ENCODE data around the gene SP3.

DNA sequence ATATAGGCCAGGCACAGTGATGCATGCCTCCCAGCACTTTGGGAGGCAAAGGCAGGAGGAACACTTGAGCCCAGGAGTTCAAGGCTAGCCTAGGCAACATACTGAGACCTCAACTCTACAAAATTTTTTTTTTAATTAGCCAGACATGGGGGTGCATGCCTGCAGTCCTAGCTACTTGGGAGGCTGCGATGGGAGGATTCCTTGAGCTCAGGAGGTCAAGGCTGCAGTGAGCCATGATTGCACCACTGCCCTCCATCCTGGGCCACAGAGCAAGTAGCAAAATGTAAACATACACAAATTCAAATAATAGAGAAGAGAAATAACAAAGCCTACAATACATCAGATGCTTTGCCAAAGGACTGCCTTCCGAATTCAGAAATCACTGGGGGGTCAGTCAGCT, 7.0 kb upstream of the SP3 start:
- TF ChIP-seq, protein P1, sequence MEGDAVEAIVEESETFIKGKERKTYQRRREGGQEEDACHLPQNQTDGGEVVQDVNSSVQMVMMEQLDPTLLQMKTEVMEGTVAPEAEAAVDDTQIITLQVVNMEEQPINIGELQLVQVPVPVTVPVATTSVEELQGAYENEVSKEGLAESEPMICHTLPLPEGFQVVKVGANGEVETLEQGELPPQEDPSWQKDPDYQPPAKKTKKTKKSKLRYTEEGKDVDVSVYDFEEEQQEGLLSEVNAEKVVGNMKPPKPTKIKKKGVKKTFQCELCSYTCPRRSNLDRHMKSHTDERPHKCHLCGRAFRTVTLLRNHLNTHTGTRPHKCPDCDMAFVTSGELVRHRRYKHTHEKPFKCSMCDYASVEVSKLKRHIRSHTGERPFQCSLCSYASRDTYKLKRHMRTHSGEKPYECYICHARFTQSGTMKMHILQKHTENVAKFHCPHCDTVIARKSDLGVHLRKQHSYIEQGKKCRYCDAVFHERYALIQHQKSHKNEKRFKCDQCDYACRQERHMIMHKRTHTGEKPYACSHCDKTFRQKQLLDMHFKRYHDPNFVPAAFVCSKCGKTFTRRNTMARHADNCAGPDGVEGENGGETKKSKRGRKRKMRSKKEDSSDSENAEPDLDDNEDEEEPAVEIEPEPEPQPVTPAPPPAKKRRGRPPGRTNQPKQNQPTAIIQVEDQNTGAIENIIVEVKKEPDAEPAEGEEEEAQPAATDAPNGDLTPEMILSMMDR (IDR thresholded peaks at IDR 0.05; ENCODE audit: low read depth, low read length) = no peak
- no peak for TF ChIP-seq POLR2A (IDR thresholded peaks at IDR 0.05; ENCODE audit: extremely low read depth, insufficient read length)
- TF ChIP-seq, protein P2, sequence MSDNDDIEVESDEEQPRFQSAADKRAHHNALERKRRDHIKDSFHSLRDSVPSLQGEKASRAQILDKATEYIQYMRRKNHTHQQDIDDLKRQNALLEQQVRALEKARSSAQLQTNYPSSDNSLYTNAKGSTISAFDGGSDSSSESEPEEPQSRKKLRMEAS (IDR thresholded peaks at IDR 0.05; ENCODE audit: low read depth, low read length) = no peak
